Stimulated activated CD8-positive, alpha-beta memory T cell treated with anti-CD3 and anti-CD28 coated beads, Interleukin-4, amount 100 ng/mL, for 1 hour (primary cell): ENCODE measurements around the gene SSR2.
A peak's percentile ranks its signal among the peaks of the same experiment; 100 is the strongest.

Experiments used
- DNase-seq, 2 donors: peaks; one replicate each; pipeline ENCODE4 v3.0.0-alpha.2; 2020; ENCODE audit warnings: low read depth in 2 of 2, low spot score in 1 of 2

The SSR2 gene

DNA sequence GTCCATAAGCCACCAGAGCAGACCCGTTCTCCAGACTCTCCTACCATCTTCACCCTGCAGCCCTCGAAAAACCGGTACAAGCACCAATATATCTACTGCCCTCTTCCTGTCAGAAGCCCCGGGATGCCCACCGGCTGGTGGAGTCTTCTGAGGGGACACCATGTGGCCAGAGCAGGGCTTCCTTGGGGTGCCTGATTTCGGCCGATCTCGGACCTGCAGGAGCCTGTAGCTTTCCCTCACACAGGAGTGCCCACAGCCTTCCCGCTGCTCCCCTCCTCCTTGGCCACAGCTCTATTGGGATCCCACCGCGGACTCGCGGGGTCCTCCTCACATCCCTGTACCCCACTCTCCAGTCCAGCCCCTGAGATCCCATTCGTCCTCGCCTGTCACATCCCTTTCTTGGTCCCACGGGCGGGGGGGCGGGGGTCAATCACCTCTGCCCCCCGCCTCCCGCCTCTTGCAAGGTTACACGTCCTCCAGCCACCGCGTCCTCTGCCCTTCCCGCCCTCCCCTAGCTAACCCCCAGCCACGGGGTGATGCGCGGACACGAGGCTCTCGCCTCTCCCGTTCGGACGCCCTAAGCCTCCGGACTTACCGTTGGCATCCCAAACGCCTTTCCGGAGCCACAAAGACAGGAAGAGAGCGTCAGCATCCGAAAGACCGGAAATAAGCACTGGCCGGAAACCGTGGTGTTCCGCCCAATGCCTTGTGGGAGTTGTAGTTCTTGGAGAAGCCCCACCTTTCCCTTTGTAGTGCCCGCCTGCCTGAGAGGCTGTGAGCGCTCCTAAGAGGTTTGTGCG is at the start of gene SSR2:
Gene SSR2, minus strand, starts transcription at position 659 of the 800 bp plus-strand sequence. CDS start 784 bp downstream, outside the sequence.
- DNase-seq = peak; percentile 65 to 68

DNA sequence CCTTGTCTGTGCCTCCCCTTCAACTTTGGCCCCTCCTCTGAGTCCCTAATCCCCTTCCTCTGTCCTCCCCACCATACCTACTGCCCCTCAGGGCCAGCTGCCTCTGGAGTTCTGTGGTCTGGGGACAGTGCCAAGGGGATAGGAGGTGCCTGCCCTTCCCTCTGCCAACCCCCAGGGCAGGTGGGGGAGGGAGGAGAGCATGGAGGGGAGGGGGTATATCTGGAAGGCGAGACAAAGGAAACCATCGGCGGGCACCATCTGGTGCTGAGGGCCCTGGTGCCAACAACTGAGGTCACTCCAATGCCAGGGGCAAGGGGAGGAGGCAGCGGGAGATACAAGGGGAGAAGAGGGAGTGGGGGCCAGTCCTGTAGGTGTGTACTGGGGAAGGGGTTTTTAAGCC is 49.8 kb upstream of the SSR2 start:
- DNase-seq = no peak

DNA sequence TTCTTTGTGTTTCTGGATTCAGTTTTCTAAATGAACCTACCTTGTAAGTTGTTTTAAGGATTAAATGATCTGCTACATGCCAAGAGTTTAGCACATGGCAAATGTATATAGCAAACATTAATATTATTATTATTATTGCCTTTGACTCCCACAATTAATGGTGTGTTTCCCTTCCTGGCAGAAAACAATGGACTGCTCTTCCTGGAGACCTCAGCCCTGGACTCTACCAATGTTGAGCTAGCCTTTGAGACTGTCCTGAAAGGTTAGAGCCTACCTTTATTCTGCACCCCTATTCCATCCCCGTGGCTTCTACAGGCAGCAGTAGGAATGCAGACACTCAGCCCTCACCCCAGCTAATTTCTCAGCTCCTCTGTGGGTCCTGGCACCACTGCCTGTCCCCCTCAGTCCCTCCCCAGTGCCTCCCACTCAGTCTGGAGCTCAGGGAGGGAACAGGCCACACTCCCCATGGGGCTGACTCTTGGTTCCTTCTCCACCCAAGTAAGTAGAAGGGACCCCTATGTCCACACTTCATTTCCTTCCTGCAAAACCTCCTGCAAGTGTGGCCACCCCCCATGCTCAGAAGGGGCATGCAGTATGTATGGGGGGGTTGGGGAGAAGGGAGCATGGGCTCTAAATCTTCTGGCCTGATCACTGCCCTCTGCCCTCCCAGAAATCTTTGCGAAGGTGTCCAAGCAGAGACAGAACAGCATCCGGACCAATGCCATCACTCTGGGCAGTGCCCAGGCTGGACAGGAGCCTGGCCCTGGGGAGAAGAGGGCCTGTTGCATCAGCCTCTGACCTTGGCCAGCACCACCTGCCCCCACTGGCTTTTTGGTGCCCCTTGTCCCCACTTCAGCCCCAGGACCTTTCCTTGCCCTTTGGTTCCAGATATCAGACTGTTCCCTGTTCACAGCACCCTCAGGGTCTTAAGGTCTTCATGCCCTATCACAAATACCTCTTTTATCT is 49.0 kb upstream of the SSR2 start:
- no peak for DNase-seq

DNA sequence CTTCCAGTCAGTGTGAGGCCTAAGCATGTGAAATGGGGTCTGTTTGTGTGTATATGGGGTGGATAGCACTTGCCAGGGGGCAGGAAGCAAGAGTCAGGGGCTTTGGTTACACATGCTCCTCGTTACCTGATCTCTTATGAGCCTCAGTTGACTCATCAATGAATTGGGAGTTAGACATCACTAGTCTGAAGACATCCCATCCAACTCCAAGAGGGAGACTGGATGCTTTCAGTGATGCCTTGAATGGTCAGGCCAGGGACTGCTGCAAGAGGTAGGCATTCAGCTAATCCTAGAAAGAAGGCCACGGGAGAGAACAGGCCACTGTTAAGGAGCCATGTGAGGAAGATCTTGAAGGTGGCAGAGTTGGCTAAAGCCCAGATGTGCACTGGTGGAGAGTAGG is 46.5 kb upstream of the SSR2 start:
- DNase-seq = no peak

DNA sequence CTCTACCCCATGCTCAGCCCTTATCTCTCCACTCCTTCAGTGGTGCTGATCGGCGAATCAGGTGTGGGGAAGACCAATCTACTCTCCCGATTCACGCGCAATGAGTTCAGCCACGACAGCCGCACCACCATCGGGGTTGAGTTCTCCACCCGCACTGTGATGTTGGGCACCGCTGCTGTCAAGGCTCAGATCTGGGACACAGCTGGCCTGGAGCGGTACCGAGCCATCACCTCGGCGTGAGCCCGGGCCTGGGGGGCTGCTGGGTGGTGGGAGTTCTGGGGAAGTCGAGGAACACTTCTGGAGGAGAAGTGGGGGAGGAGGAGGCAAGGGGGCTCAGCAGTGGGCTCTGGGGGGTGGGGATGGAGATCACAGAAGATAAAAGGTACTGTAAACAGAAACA is 45.1 kb upstream of the SSR2 start:
- DNase-seq = no peak

DNA sequence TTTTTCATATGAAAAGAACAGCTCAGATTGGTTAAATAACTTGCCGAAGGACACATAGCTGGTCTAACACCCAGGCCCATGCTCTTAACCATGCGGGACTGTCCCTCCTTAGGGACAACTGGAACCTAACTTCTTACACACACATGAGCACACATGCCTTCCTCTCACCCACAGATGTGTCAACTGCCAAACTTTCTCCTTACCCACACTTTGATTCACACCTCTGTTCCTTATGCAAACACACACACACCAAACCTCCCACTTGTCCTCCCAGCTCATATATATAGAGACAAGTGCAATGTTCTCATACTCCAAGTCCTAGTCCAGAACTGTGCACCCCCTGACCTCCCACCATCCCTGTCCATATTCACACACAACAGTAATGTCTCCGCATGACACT is 44.5 kb upstream of the SSR2 start:
- no peak for DNase-seq

DNA sequence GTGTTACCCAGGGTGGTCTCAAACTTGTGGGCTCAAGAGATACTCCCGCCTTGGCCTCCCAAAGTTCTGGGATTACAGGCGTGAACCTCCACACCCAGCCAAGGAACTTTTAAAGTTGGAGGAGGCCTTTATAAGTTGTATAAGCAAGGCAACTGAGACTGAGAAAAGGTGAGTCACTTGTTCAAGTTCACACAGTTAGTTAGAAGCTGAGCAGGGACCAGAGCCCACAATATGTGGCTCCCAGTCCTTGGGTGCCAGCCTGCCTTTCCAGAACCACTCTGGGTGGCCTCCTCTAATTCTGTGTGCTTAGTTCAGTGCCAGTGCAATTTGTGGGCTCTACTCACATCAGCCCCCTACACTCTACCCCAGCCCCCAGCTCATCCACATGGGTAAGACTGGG is 43.9 kb upstream of the SSR2 start:
- no peak for DNase-seq

DNA sequence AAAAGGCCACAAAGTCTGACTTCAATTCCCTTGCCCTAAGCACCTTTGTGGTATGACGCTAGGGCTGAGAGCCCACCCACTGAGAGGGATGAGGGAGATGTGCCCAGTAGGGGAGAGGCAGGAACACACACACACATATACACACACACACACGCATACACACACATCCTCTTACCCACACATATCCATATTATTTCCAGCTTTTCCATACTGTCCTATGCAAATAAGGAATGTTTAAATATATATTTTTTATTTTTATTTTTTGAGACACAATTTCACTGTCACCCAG is 43.2 kb upstream of the SSR2 start:
- DNase-seq = no peak

DNA sequence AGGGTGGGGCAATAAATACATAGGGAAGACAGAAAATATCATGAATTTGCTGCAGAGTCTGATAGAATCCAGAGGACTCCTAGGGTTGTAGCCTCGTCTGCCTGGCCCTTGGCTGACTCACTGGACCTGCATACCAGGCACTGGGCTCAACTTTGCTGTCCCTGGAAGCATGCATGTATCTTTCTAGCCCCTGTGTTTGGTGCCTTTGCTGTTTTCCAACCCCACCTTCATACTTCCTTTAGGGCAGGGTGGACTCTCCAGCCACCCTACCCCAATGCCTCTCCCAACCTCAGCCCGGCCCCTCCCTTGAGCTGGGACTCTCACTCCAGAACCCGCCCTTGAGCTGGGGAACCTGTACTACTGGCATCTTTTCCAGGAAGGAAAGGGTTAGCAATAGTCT is 41.4 kb upstream of the SSR2 start:
- no peak for DNase-seq

DNA sequence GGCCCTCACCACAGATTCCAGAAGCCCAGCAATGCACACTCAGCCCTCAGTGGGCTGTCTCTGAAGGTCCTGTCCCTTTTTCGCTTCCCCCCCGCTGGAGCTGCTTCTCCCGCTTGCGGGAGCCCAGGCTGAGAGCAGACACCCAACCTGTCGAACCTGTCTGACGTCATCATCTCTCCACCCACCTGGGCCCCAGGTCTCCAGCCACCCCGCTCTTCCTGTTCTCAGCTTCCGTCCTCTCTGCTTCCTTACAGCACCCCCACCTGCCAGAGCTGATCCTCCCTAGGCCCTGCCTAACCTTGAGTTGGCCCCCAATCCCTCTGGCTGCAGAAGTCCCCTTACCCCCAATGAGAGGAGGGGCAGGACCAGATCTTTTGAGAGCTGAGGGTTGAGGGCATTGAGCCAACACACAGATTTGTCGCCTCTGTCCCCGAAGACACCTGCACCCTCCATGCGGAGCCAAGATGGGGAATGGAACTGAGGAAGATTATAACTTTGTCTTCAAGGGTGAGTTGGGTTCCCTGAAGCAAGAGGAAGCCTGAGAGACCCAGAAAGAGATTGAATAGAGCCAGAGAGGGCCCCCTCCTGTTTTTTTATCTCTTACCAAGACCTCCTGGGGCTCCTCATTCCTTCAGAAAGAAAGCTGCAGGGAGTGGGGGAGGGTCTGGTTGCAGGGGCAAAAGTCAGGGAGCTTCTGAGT is 40.3 kb upstream of the SSR2 start, which contains the start of gene RAB25:
Gene RAB25, plus strand, starts transcription at position 224 of the 700 bp plus-strand sequence. Its CDS starts 241 bp downstream, at position 465.
- DNase-seq = no peak

DNA sequence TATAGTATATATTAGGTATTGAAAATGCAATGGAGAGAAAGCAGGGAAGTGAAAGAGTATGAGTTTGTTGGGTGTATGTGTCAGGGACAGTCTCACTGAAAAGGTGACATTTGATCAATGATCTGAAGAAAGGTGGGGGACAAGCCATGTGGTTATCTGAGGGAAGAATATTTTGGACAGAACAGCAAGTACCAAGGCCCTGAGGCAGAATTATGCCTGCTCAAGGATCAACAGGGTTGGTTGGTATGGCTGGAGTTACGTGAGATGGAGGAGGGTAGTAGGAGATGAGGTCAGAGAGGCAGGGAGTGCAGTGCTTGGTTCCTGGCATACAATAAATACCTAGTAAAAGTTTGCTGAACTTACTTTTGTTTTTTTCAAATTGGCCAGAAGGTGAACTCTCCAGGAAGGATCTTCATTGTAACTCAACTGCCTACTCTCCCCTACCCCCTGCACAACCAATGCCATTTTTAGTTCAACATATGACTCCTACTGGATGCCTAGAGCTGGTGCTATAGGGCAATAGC is 35.6 kb upstream of the SSR2 start:
- DNase-seq = no peak

DNA sequence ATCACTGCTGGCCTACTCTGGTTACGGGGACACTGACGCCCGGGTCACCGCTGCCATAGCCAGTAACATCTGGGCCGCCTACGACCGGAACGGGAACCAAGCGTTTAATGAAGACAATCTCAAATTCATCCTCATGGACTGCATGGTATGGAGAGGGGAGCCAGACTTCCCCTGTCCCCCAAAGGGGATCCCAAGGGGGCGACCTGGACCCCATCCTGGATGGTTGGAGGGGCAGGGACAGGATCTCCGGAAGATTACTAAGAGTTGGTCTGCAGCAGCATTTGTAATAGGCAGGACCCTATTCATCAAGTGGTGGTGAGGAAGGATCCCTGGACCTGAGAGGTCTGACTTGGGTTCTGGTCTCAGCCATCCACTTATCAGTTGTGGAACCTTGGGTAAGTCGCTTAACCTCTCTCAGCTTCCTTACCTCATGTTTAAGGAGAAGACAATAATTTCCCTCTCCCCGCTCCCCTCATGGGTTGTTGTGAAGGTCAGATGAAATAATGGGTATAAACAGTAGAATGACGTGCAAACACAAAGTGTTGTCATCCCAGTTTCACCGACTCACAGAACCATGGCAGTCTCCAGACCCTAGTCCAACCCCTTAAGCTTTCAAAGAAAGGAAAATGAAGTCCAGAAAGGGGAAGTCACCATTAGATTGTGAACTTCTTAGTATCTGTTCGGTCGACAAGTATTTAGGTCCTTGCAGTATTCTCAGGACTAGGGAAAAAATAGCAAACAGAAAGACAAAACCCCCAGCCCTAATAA is 34.7 kb upstream of the SSR2 start:
- DNase-seq = no peak

DNA sequence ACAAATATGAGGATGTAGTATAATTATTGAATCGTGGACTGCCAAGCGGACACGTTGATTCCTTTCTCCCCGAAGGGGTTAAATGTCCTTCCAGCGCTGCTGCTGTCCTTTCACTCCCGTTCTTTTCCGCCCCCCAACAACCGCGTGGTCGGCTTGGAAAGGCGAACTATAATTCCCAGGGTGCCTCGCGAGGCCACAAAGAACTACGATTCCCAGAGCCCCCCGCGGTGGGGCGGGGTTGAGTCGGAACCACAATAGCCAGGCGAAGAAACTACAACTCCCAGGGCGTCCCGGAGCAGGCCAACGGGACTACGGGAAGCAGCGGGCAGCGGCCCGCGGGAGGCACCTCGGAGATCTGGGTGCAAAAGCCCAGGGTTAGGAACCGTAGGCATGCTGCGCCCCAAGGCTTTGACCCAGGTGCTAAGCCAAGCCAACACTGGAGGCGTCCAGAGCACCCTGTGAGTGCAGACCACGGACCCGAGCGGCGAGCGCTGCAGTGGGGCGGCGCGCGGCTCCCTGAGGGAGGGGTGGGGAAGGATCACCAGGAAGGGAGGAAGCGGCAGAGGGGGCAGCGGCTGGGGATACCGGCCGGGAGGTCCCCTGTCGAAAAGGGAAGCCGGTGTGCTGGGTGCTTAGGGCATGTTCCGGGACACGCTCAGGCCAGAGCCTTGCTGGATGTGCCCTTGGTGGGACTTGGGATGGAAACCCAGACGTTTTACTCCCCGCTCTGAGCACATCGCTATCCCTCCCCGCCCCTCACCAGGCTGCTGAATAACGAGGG is 33.9 kb upstream of the SSR2 start, which contains the start of gene LAMTOR2:
Gene LAMTOR2, plus strand, starts transcription at position 283 of the 781 bp plus-strand sequence. Its CDS starts 108 bp downstream, at position 391.
- peak; percentile 89 for DNase-seq

DNA sequence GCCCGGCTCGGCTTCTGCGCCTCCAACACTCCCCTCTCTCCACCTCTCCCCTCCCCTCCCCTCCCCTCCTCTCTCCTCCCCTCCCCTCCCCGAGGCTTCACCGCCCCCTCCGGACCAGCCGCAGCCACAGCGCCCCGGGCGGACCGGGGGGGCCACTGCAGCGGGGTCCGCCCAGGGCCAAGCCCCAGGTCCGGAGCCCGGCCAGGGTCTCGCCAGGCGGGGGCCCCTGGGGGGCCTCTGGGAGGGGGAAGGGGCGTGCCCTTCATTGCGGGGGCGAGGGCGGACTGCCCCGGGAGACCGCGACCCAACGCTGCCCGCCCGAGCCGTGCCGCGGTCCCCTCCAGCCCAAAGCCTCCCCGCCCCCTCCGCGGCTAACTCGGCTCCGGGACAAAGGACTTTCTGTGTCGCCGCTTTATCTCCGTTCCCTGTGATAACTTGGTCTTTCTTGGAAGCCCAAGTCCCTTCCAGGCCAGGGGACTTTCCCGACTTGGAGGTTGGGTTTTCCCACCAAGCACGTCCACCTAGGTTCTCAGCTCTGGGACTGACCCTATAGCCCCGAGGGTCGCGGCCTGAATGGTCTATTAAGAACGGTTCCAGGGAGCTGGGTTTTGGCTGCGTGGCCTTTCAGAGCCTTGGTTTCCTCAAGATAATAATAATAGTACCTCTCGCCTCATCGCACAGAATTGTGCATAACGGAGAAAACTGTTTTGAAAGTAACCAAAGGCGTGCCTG is 33.2 kb upstream of the SSR2 start, which contains the start of gene UBQLN4:
Gene UBQLN4, minus strand, starts transcription at position 31 of the 732 bp plus-strand sequence. CDS start 97 bp downstream, outside the sequence.
- DNase-seq = peak; percentile 53 to 77

DNA sequence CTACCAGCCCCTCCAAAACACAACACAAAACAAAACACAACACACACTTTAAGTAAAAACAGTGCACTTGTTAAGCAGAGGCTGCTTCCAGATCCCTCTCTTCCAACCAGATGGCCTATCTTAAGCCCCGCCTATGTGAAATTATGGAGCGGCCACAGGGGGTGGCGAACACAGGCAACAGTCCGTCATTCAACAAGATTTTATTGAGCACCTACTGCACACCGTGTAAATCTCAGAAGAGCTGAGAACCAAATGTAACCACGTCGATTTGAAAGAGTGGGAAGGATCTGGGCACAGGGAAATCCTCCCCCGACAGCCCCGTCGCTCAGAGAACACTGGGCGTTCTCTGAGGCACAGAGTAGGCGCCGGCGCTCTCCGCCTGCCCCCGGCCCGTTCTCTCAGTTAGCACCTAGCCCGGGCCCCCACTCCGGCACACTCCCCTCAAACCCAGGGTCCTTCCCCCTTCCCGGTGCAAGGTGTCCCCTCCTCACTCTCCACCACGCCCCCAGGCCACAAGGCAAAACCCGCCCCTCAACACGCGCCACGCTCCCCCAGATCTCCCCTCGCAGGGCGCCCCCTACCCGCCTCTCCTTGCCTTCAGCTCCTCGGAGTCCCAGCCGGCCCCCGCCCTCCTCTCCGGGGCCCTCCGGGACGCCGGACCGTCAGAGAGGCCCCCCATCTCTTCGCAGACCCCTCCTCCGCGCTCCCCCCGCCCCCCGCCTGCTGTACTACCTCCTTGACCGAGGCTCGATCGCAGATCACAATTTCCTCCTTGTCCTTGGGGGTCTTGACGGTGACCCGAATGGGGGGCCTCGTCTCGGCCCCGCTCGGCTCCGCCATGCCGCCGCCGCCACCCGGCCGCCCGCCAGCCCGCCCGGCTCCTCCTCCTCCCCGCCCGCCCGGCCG is 32.4 kb upstream of the SSR2 start:
- peak in 1 of 2 donors; percentile 43 for DNase-seq

DNA sequence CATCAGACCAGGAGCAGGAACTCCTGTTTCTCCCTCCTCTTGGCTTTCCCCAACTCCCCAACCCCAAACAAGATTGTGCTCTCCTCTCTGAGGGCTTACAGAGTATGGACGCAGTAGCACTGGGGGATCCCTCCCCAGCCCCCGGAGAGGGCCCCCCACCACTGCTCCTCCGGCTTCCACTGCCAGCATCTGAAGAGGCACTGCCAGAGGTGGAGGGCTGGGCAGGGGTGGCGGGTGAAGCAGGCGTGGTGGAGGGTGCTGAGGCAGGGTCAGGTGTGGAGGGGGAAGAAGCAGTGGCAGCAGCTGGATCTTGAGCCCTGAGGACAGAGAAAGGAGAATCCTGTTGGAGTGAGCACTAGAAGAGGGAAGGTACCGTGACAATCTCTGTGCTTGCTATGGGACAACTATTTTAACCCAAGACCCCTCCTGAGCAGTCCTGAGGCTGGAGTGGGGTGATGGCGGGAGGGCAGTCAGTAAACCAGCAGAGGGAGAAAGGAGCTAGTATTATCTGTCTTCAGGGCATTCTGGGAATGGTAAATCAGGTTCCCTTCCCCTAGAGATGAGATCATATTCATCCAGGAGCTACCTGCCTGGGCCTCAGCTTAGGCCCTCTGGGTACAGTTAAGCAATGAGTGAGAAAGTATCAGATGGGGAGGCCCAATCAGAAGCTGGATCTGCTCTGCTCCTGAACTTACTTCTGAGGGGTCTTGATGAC is 30.4 kb upstream of the SSR2 start:
- DNase-seq = no peak

DNA sequence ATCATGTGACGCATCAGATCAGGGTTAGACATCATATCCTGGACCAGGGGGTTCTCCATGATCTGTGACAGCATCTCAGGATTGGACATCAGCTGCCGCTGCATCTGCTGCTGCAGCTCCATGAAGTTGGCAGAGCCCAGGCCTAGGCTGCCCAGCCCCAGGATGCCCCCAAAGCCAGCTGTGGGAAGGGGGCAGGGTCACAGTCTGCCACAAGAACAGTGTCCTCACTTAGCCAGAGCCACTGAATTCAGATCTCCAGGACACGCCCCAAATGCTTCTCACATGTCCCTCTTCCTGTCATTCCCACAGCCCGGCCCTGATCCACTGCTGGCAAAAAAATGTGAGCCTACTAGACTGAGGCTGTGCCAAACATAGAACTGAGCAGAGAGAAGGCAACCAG is 29.6 kb upstream of the SSR2 start:
- no peak for DNase-seq
